Transverse colon (tissue), 4 donors: ENCODE data around the gene SLC36A2.

Experiments
- CTCF ChIP-seq, 5 experiments: fragments of 200-600 bp in 3 of 5; fragments of 450-650 bp in 2 of 5; sonication (generic) in 3 of 5; IDR thresholded peaks; 1 replicate in 2 of 5; 2 replicates in 3 of 5; pipeline ENCODE4 v1.5.1; 2016 to 2017; ENCODE audit warnings: antibody characterized with exemption in 5 of 5, inconsistent platforms in 3 of 5, mild to moderate bottlenecking in 2 of 5, moderate library complexity in 1 of 5
- POLR2A ChIP-seq: fragments of 450-650 bp; IDR thresholded peaks from one replicate; pipeline ENCODE4 v1.6.1; 2016; ENCODE audit warnings: antibody characterized with exemption, mild to moderate bottlenecking, moderate library complexity
- POLR2AphosphoS5 ChIP-seq, 3 donors: sonication (generic); formaldehyde crosslinking; IDR thresholded peaks; one replicate each; pipeline ENCODE4 v1.6.1; 2016; ENCODE audit warnings: antibody characterized with exemption in 3 of 3

GRCh38 chr5:151363673-151364072, 16.3 kb upstream of the SLC36A2 start:
- no peak for TF ChIP-seq CTCF (IDR thresholded peaks at IDR 0.05)
- TF ChIP-seq POLR2A = no peak
- no peak for TF ChIP-seq POLR2AphosphoS5 (IDR thresholded peaks at IDR 0.05)
